HG03571 (cell line): ENCODE results near the gene TF.
"Not testable (repeated sequence)": the region's sequence is repeated elsewhere in the genome, so short reads cannot be mapped to it uniquely, and the experiment has no call there.

ENCODE experiments used
- ATAC-seq: cut with Tn5 transposase; IDR thresholded peaks from one replicate; pipeline ENCODE4 v1.9.1; 2021; ENCODE audit not compliant: unreplicated experiment

TF gene

DNA sequence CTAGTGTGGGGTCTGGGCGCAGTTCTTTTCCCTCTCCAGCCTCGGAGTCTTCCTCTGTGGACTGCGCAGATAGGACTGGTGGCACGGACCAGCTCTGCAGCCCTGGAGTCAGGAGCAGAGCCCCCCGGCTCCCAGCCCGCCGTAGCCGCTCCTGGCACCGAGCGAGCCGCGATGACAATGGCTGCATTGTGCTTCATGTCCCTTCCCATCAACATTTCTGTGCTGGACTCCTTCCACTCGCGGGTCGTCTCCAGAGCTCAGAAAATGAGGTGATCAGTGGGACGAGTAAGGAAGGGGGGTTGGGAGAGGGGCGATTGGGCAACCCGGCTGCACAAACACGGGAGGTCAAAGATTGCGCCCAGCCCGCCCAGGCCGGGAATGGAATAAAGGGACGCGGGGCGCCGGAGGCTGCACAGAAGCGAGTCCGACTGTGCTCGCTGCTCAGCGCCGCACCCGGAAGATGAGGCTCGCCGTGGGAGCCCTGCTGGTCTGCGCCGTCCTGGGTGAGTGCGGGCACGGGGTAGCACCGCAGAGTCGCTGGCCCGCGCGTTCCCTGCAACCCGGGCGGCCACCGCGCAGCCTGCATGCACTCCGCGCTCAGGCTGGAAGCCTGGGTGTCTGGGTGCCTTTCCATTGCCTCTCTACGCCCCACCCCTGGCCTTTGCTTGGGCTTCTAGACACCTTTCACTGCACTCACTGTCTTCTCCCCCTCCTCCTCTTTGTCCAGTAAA, at the start of gene TF:
Gene TF (plus strand): TSS at position 413 of the 731 bp plus-strand sequence. CDS start 48 bp downstream, at position 461.
- ATAC-seq: no peak

DNA sequence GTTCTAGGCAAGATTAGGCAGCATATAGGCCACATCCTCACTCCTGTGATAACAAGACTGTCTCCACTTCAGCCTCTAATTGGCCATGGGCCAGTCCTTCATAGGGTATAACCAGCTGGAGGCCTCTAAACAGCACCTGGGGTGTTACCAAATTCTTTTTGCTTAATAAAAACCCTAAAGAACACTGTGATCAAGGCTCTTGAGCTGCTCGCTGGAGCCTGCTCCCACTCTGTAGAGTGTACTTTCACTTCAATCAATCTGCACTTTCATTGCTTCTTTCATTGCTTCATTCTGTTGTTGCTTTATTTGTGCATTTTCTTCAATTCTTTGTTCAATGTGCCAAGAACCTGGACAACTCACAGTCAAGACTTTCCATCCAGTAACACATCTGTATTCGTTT, 48.2 kb upstream of the TF start:
- no peak for ATAC-seq

DNA sequence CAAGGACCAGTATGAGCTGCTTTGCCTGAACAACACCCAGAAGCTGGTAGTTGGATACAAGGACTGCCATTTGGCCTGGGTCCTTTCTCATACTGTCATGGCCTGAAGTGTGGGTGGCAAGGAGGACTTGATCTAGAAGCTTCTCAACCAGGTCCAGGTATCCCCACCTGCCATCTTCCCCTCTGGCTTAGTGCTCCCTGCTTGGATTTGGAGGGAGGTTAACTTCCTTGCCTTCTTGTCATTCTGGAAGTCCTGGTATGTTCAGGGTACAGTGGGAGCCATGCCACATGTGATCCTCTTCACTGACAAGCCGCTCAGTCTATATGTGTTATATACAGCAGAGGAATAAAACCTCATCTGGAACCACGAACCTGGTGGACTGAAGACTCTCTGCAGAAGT, 46.7 kb upstream of the TF start:
- ATAC-seq: no peak

DNA sequence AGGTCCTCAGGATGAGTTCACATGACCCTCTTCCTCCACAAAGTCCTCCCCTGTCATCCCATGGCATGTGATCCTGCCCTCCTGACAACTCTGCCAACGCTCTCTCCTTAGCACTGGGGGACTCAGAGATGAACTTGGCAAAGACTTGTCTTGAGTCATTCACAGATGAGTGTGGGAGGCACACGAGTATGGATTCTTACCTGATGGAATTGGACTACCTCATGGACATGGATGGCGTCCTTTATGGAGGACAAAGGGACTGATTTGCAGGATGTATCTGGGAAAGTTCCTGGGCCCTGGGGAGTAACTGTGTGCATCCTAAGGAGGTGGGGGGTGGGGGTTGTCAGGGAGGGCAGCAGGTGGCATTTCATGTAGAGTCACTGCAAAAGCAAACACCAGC, 46.3 kb upstream of the TF start:
- no peak for ATAC-seq

DNA sequence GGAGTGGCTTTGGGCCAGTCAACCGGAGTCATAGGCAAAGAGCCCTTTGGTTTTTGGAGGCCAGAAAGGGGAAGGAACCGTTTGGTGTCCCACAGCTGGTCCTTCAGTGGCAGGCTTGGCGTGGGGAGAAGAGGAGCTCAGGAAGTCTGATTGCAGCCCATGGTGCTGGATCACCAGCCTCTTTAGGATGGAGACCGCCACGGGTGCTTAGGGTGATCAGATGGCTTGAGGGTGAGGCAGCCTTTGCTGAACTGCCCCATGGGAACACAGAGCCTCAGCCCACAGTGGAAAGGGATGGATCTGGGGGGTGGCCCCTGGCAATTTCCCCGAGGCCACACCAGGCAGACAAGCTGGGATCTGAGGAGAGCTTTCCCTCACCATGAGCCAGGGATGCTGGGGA, 45.8 kb upstream of the TF start:
- no peak for ATAC-seq

DNA sequence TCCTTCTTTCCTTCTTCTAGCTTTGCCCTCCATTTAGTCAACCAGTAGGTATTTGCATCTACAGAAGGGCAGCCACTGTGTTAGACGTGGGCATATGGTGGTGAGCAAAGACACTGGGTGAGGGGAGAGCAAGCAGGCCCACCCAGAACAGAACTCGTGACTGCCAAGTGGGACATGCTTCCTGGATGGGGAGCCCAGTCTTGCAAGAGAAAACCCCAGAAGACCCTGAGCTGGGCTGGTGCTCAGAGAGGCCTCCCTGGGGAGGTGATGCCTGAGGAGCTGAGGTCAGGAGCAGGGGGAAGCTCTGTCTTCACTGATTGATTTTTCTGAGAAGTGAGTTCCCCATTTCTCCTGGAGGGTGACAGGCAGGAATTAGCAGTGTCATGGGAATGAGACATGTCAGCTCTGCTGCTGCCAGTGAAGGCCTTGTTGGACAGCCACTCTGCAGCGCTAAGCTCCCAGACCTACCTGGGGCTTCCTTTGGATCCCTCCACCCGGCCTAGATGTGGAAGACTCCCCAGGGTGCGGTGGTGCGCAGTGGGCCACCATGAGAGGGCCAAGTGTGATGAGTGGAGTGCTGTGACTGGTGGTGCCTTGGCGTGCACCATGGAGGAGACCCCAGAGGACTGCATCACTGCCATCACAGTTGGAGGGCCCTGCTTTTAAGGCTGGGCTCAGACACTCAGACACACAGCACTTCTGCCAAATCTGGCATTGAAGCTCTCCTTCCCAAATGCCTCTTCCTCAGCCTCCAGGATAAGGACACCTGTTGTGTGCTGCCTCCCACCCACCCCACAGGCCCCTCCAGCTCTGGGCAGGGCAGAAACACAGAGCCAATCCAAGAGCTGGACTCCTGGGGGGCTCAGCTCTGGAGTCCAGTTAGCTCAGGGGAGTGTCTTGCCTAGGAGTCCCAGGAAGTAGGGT, 44.5 kb upstream of the TF start:
- ATAC-seq: no peak

DNA sequence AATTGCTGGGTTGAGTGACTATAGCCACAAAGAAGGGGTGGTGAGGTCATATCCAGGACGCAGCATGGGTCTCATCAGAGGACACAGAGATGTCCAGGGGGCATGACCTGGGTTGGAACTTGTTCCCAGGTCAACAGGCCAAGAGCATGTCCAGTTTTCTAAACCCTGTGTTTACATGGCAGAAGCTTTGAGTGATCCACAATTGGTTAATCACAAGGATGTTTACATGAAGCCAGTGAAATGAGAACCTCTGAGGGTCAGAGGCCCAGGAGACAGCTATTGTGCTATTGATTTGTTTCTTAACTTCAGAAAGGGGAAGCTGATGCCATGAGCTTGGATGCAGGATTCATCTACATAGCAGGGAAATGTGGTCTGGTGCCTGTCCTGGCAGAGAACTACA, 42.3 kb upstream of the TF start:
- no peak for ATAC-seq

DNA sequence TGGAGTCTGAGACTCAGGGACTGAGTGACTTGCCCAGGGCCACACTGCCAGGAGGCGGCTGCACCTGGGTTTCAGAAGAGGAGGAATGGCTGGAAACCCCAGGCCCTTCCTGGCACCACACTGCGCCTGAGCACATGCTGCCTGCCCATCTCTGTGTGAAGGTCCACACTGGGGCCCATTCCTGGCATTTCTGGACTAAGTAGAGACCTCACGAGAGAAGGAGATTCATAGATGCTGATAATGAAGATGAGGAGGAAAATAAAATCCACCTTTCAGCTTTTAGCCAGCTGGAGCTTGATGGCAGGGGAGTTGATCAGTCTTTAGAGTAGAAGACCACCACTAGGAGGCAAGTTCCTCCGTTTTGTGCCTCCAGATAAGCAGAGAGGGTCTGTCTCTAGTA, 40.2 kb upstream of the TF start:
- no peak for ATAC-seq

DNA sequence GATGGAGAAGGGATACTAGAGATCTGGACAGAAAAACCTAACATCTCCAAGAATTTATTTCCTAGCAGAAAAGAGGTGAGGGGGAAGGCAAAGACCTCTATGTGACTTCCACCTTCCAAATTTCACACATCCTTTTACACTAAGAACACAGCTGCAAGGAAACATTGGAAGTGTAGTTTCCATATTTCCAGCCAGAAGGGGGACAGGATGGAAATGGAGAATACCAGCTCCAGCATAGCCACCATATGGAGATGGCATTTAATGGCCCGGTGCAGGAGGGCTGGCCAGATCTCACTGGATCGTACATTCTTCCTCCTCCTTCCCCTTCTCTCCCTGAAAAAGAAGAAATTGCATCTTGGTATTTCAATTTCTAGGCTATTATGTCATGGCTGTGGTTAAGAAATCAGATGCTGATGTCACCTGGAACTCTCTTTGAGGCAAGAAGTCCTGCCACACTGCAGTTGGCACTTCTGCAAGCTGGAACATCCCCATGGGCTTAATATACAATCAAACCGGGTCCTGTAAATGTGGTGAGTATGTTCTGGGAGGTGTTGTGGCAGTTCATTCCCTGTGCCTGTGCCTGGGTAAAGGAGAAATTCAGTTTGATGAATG, 36.9 kb upstream of the TF start:
- no peak for ATAC-seq

DNA sequence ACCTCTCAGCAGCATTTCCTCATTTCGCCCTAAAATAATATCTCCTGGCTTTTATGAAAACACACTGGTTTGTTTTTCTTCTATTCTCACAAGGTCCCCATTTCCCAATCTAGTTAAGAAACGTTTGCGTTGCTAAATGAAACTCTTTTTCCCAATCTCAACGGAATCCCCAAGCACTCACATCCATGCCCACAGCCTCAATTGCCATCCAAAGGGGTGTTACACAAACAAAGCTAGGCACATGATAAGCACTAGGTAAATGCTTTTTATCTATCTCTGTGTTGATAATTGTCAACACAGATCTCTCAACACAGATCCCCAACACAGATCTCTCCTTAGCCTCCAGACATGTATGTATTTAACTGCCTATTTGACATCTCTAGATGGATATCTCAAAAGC, 35.2 kb upstream of the TF start:
- no peak for ATAC-seq

DNA sequence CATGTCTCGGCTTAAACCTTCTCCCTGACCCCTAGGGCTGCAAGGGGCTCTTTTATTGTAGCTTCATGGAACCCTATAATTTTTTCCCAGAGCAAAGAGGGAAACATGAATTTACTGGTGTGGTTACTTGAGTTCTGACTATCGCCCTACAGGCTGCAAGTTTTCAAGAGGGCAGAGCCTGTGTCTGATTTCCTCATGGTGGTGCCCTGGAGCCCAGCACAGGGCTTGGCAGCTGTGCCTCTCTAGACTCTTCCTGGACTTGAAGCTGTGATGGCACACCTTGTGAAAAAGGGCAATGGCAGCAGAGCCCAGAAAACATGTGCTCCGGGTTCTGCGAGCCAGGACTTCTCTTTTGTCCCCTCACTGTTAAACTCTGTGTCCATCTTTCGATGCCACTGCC, 34.2 kb upstream of the TF start:
- no peak for ATAC-seq

DNA sequence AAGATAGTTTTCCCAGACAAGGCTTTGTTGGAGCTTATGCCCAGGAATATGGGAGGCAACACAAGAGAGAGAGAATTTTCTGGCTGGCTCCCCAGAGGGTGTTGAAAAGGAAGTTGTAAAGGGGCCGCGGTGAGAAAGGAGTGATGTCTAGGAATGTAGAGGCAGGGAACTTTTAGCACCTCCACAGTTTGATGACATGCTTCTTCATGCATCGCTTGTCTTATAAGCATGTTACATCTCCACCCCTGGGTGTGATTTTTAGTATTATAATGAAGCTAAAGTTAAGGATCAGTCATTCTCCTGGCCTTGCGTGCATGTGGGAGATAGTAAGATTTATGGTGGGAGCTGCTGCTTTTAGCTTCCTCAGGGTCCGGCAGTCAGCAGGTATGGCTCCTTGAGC, 32.8 kb upstream of the TF start:
- no peak for ATAC-seq

DNA sequence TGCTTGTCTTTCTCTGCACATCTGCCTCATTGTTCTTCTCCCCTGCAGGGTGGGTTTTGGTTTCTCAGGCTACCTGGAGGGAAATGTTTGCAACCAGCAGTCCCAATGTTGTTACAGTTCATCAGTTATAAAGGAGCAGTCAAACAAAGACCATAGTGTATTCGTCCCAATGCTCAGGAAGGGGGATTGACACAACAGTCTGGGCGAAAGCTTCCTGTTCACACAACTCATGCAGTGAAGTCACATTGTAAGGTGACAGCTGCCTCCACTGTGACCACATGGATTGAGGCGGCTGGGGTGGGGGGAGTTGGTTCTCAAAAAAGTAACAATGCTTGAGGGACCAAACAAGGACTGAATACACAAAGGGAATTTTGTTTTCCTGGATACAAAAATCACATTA, 28.8 kb upstream of the TF start:
- no peak for ATAC-seq

DNA sequence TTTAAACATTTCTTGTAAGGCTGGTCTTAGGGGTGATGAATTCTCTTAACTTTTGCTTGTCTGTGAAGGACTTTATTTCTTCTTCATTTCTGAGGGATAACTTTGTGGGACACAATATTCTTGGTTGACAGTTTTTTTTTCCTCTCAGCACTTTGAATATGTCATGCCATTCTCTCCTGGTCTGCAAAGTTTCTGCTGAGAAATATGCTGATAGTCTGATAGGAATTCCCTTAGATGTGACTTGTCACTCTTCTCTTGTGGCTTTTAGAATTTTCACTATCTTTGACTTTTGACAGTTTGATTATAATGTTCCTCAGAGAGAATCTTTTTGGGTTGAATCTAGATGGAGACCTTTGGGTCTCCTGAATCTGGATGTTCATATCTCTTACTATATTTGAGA, 23.3 kb upstream of the TF start:
- no peak for ATAC-seq

DNA sequence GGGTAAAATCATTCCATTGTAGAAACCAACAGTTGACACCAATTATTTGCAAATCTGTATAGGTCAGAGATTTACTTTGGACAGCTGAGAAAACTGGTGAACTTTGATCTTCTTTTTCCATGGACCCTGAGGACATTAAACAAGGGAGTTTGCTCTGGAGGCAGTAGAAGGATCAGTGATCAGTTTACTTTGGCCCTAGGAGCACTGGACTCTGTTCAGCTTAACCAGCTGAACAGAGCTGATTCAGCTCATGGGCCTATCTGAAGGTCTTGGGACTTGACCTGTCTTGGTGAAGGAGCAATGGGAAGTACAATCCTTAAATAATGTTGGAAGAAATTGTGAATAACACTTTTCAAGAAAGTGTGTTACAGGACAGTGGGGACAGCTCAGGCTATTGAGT, 15.2 kb upstream of the TF start:
- no peak for ATAC-seq

DNA sequence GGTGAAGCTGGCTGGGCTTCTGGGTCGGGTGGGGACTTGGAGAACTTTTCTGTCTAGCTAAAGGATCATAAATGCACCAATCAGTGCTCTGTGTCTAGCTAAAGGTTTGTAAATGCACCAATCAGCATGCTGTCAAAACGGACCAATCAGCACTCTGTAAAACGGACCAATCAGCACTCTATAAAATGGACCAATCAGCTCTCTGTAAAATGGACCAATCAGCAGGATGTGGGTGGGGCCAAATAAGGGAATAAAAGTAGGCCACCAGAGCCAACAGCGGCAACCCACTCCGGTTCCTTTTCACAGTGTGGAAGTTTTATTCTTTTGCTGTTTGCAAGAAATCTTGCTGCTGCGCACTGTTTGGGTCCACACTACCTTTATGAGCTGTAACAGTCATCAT, 14.0 kb upstream of the TF start:
- not testable (repeated sequence) for ATAC-seq

DNA sequence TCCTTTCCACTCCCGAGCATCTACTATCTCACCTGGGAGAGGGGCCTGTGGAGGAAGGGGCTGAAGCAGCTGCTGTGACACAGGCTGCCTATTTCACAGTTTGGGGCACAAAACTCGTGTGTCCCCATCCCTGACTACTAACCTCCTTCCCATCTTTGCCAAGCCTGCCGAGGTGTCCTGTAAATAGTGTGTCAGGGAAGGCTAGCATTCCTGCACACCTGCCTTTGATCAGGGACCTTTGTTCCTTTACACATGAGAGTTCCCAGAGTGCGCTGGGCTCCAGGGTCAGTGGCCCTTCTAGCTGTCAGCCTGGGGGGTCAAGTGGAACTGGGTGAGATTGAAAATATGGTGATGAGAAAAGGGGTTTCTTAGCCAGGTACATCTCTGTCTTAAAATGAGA, 13.0 kb upstream of the TF start:
- ATAC-seq: no peak

DNA sequence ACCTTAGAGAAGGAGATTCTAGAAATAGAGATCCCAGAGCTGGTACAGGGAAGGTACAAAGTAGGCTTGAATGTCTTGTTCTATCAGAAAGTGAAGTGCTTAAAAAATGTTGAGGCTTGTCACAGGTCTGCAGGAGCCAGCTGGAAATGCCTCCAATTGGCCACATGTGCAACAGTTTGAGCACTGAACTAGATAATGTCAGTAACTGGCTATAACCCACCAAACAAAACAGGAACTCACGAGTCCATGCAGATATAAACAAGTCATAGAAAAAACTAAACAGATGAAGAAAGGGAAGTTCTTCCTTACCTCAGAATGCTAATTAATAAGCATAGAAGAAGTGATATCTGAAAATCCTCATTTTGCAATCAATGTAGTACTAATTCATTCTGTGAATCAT, 11.9 kb upstream of the TF start:
- no peak for ATAC-seq

DNA sequence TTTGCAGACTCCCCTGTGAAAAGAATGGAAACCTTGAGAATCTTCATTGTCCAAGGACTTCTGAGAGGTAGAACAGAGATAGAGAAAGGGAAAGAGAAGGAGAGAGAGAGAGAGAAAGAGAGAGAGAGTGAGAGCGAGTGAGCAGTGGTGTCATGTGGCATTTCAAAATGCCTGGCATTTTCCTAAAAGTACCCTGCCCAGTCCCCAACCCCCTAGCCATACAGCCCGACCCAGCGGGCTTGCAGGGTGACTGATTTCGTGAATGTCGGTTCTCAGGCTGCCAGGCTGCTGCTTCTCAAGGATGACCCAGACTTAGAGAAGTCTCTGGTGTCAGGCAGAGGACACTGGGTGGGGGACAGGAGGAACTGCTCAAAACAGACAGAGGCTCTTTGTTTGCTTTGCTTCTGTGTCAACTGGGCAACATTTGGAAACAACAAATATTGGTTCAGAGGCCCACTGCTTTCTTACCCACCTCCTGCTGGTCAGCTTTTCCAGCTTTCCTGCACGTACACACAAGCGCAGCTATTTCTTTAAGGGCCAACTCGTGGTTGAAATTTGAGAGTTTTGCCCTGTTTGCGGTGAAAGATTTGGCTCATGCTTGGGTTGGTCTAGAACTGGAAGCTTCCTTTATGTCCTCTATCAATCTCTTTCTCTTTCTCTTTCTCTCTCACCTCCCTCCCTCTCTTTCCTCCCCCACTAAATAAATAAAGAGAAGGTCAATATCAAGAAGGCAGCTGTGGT, 3.7 kb upstream of the TF start:
- no peak for ATAC-seq

DNA sequence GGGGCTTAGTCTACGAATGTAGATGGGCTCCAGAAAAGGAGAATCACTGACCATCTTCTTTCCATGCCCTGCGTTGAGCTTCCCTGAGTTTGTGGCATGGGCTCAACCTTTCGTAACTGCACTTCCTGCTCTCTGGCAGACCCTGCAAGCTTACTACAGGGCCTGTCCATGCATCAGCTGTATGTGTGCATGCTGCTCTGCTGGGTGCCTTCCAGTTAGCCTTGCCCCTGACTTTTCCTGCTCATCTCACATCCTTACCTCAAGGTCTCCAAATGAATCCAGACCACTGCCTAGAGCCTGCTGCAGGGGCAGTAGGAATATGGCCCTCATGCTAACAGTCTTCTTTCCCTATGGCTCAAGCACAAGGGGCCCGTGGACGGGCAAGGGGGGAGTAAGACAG, 2.0 kb upstream of the TF start:
- ATAC-seq: no peak

DNA sequence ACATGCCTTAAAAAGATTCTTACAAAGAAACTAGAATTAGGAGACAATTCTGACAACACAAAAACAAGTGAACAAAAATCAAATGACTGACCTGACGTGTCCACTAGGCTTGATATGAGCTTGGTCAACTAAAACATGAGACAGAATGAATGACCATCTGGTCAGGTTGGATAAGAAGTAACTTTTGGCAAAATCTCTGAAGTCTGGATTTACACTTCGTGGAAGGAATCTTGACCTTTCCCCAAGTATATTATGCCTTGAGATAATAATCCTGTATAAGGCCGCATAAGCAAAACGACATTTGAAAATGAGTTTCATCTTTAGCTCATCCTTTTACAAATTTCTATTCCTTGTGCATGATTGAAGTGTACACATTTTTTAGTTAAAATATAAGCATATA, 1.1 kb upstream of the TF start:
- ATAC-seq: no peak
